Peyer's patch (tissue), 4 donors: Measurements from ENCODE around the gene UGGT1.

Experiments
- POLR2A ChIP-seq, 2 donors: fragments of 450-650 bp; IDR thresholded peaks; one replicate each; pipeline ENCODE4 v1.5.1; 2017; ENCODE audit warnings: antibody characterized with exemption in 2 of 2, mild to moderate bottlenecking in 2 of 2, moderate library complexity in 2 of 2
- TF ChIP-seq, protein P1 (sequence below), 6 experiments: fragments of 450-650 bp in 4 of 6; fragments of 200-600 bp in 2 of 6; sonication (generic) in 1 of 6; IDR thresholded peaks; one replicate each; pipeline ENCODE4 v1.5.1; 2017 to 2019; ENCODE audit warnings: antibody characterized with exemption in 6 of 6, mild to moderate bottlenecking in 3 of 6, moderate library complexity in 1 of 6

DNA sequence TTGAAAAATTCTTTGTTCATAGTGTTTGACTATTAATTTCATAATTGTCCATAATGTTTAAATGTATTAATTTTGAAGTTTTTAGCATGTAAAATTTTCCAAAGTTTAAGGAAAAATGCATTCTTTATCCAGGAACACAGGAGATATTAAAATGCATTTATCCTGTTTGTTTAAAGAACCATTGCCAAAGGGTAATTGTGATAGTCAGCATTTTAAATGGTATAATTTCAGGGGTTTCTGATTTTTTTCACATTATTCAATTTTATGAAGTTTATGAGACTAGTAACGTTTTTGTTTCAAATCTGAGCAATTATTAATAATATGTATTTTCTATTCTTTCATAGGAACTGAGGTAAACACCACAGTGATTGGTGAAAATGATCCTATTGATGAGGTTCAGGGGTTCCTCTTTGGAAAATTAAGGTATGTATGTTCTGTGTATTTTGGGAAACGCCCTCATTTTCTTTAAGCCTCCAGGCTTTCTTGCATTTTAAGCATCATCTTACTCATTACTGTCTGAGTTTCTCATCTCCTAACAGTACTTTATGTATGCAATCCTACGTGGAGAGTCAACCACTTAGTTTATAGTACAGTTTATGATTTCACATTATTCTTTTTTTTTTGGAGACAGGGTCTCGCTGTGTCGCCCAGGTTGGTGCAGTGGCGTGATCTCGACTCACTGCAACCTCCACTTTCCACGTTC, 25.1 kb downstream of the UGGT1 start:
- TF ChIP-seq, protein P1, sequence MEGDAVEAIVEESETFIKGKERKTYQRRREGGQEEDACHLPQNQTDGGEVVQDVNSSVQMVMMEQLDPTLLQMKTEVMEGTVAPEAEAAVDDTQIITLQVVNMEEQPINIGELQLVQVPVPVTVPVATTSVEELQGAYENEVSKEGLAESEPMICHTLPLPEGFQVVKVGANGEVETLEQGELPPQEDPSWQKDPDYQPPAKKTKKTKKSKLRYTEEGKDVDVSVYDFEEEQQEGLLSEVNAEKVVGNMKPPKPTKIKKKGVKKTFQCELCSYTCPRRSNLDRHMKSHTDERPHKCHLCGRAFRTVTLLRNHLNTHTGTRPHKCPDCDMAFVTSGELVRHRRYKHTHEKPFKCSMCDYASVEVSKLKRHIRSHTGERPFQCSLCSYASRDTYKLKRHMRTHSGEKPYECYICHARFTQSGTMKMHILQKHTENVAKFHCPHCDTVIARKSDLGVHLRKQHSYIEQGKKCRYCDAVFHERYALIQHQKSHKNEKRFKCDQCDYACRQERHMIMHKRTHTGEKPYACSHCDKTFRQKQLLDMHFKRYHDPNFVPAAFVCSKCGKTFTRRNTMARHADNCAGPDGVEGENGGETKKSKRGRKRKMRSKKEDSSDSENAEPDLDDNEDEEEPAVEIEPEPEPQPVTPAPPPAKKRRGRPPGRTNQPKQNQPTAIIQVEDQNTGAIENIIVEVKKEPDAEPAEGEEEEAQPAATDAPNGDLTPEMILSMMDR (IDR thresholded peaks at IDR 0.05) = no peak
- TF ChIP-seq POLR2A (IDR thresholded peaks at IDR 0.05) = no peak
